GM19463 (cell line): ENCODE results near the gene GRID1.
"Not testable (repeated sequence)": the region's sequence is repeated elsewhere in the genome, so short reads cannot be mapped to it uniquely, and the experiment has no call there.

Experiments used
- ATAC-seq: cut with Tn5 transposase; IDR thresholded peaks from one replicate; pipeline ENCODE4 v1.9.1; 2021; ENCODE audit warnings: mild to moderate bottlenecking, moderate library complexity; ENCODE audit not compliant: unreplicated experiment

Gene GRID1

DNA sequence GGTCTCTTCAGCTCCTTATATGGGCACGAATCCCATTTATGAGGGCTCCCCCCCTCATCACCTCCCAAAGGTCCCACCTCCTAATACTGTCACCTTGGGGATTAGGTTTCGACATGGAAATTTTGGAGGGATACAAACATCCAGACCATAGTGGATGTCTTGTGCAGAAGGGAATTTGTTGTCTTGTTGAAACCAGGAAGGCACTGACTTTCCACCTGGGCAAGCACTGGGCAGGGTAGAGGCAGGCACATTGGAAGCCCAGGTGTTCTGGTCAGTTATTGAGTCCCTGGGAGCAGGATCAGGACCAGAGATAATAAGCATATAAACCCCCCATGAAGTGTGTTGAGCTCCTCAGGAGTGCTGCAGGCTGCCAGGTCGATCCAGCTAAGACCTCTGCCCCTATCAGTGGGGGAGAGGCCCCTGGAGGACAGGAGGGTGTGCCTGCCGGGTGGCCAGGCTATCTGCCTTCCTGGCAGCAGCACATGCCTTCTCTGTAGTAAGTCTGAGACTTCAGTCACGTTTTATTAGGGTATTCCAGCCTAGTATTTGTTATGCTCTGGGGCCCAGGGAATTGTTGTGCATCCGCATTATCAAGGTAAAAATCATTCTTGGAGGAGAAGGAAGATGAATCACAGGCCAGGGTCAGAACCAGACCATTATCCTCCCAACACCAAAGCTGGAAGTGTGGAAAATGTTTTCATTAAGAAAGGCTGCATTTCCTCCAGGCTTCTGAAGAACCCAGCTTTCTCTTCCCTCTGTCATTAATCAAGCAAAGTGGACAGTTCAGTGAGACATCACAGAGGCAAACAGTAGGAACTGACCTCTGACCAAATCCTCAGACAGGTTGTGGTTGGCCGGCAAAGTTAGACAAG, 503.1 kb downstream of the GRID1 start:
- no peak for ATAC-seq

DNA sequence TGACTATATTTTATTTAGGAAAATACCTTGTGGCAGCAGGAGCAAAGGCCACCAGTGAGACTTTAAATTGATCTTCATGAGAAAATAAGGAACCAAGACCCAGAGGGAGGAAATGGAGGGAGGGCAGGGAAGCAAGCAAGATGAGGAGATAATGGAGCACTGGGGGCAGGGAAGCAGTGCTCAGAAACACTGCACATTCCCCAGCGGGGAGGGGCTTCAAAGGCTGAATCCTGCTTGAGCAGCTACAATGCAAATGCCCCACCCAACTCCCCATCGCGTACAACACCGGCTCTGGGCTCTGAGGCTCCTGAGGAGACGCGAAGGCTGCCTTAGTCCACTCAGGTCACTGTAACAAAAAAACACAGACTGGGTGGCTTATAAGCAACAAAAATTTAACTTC, 503.8 kb downstream of the GRID1 start:
- no peak for ATAC-seq

DNA sequence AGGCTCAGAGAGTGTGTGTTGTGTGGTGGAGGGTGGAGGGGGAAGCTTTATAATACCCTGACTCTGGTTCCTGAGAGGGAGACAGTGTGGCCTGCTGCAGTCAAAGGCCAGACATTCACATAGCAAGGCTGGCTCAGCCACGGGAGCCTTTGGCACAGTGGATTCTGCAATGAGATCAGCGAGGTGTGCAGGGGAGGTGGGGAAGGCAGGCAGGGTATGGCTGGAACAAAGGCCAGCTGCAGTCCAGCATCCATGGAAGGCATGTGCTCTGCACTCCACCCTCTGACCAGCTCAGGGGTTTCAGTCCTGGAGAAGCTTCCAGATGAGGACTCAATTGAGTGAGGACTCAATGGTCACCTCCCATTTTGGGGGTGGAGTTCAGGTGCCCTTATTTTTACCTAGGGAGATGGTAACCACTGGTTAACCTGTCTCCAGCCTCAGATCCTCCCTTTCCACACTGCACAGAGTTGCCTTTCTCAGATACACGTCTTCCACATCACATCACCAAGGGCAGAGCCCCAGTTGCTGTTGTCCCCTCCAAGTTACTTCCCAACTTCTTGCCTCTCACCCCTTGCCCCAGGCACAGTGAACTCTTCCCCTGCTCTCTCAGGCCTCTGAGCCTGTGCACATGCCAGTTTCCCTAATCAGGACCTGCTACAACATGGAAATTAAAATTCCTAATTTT, 504.9 kb downstream of the GRID1 start:
- no peak for ATAC-seq

DNA sequence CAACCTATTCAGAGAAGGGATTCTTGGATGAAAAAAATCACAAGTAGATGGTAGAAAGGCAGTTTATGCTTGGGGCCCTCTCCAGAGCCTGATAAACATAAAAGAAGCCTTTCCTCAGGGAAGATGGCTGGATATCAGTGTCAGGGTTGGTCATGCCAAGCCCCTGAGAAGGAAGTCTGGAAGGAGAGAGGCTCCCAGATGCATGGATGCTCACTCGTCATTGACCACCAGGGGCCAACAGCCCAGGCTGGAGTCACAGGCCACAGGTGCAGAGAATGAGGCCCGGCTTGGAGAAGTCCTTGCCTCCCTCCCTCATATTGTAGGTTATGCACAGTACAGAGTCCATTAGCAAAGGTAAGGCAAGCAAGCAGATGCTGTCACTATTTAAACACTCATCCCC, 506.7 kb downstream of the GRID1 start:
- no peak for ATAC-seq

DNA sequence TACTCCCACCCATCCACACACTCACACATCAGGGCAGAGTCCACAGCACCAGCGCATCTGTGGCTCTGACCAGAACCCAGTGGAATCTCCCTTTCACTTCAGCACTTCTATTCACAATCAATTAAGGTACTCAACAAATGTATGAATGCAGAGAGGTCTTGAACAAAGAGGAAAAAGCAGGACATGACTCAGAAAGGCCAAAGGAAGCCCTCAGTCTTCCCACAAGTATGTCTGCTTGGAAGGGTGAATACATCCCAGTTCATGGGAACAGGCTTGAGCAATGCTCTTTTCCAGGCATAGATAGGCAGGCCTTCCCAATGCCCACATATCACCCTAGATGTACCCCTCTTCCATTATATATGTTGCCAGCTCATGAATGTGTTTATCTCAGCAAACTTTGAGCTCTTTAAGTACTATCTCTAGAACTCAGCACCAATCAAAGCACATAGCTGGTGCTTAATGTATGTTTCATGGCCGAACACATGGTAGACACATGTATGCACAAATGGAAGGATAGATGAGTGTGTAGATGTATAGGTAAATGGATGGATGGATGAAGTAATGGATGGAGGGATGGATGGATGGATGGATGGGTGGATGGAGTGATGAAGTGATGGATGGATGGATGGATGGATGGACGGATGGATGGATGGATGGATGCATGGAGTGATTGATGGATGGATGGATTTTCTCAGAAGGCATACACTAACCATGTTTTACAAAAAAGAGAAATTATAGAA, 507.6 kb downstream of the GRID1 start:
- ATAC-seq: no peak

DNA sequence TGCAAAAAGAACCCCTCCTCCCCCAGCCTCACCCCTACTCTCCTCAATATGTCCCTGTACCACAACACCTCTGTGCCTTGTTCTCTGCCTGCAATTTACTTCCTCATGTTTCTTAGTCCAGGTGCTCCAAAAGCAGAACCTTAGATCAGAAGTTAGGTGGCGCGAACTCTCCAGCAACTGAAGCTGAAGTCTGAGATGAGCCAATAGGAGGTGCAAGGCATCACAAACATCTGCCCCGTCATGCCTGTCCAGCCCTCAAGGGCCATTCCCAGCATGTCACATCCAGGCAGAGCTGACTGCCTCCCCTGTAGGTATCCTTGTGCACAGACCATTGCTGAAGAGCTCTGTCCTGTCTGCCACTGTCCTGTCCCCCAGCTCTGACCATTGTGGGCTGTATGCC, 508.8 kb downstream of the GRID1 start:
- no peak for ATAC-seq

DNA sequence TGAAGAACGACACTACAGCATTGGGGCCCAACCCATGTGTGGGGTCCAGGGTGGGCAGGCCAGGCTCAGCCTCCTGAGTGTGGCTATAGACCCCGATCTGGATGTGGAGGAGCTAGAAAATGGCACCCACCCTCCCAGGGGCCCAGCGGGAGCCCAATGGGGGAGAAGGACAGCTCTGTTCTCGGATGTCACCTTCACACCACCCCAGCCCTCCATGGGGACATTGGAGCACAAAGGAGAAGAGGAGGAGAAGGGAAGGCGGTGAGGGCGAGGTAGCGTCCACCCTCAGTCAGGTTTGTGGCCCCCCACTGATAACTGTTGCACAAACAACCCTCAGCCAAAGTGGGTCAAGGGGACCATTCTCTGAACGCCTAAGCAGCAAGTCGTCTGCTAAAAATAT, 509.3 kb downstream of the GRID1 start:
- ATAC-seq: no peak

DNA sequence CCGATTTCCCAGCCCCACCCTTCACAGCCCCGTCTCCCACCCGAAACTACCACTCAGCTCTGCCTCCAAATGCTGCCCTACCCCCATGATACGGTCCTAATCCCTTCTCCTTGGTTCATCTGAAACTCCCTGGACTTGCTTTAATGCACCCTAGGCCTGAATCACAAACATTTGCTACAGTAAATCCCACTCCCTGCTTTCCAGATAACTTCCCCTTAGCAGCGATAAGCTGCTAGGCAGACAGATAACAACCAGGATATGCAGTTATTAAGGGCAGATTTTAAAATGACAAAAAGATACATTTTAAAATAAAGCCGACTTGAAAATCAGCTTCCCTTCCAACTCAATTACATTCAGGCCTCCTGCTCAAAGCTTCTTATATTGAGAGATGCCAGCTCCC, 514.7 kb downstream of the GRID1 start:
- ATAC-seq: no peak

DNA sequence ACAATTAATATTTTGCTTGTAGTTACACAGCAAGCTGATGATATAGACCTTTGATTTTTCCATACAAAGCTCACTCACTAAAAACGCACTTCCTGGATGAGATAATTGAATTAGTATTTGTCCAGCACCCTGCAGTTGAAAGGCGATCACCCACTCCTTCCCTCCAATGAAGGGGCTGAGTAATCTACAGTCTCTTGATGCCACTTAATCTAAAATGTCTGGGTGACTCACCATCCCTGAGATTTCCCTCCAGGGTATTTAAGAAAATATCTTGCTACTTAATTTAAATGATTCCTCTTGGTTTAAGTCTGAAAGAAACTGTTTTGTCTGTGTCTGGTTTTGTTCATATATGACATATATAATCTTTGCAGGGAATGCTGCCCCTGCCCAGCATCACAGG, 515.3 kb downstream of the GRID1 start:
- ATAC-seq: no peak

DNA sequence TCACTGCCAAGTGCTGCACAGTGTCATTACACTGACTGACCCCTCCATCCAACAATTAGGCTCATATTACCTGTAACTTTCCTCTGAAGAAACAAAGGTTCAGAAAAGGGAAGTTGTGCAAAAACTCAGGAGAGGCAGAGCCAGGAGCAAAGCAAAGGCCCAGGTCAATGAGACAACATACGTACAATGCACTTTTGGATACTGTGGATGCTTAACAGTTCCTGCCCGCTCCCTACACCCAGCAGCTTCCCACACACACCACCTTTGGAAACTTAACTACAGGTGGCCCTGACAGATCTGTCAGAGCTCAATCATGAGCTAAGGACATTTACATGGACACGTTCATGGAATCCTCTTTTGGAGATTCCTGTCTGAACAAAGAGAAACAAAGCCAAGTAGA, 515.9 kb downstream of the GRID1 start:
- no peak for ATAC-seq

DNA sequence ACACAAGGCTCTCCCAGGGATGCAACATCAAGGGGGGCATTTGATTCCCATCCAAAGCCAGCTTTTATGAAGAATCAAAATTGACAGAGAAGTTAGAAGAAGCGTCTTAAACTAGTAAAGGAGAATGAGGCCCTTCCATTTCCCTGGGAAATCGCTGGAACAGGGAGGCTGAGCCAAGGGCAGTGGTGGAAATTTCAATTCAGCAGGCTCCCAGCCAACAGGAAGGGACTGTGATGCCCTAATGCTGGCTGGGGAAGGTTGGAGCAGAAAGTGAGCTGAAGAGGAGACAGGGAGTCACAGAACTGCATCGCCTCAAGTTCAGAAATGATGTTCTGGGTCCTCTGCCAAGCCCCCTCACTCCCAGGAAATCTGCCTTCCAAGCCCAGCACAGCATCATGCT, 517.3 kb downstream of the GRID1 start:
- no peak for ATAC-seq

DNA sequence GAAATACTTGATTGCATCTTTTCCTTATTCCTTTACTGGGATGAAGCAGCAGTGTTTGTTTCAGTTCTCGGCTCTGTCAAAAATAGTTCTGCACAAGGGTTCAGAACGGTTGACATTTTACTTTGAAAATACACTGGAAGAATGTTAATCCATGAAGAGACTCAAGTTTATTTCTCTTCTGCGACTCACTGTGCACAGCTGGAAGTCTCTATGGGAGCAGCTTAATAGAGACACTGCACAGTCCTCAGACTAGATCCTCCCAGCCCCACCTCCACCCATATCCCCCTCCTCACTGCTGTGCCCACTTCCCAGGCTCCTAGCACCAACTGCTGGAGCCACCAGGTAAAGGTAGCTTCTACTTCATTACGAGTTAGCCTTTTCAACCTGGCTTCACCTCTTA, 517.8 kb downstream of the GRID1 start:
- no peak for ATAC-seq

DNA sequence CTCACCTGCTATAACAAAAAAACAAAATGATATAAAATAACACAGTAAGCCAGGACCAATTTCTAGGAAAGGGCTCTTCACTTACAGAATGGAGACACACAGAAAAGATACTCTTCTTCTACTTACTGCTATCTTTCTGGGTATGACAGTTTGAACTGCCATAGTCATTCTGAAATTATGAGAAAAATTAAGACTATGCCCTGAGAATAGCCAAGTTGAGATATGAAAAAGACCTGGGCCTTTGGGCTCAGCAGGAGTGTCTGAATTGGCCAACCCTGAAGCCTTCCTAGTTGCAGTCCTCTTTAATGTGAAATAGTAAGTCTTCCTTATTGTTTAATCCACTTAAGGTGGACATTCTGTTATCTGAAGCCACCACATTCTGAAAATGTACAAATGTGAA, 519.5 kb downstream of the GRID1 start:
- no peak for ATAC-seq

DNA sequence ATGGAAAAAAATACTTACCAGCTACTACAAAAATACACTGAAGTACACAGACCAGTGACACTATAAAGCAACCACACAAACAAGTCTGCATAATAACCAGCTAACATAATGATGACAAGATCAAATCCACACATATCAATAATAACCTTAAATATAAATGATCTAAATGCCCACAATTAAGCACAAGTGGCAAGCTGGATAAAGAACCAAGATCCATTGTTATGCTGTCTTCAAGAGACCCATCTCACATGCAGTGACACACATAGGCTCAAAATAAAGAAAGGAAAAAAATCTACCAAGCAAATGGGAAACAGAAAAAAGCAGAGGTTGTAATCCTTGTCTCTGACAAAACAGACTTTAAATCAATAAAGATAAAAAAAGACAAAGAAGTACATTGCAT, 527.9 kb downstream of the GRID1 start:
- ATAC-seq: not testable (repeated sequence)

DNA sequence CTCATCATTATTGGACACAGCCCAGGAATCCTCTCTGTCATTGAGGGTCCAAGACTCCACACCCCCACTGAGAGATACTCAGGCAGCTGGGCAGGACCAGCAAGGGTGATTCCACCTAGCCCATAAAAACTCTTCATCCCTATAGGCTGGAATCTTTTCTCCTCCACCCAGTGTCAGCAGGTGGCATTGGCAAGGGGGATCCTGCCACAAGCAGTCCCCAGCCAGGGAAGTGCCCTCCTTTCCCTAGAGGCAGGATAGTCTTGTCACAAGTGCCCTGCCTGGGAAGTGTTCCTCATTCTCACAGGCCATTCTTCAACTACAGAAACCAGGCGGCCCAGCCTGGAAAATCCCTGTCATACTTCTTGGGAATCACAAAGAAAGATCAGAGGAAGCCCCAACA, 533.6 kb downstream of the GRID1 start:
- no peak for ATAC-seq

DNA sequence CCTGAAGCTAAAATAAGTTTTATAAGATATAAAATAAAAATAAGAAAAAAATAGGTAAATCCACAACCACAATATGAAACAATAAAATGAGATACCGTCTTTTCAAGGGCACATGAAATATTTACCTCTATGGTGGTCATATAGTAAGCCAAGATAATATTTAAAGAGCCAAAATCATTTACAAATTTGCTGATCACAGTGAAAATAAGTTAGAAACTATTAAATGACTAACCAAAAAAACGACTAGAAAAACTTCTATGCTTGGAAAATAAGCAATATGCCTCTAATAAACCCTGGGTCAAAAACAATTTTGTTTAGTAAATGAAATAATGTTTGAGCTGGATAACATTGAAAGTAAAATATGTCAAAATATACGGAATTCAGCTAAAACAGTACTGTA, 535.2 kb downstream of the GRID1 start:
- no peak for ATAC-seq

DNA sequence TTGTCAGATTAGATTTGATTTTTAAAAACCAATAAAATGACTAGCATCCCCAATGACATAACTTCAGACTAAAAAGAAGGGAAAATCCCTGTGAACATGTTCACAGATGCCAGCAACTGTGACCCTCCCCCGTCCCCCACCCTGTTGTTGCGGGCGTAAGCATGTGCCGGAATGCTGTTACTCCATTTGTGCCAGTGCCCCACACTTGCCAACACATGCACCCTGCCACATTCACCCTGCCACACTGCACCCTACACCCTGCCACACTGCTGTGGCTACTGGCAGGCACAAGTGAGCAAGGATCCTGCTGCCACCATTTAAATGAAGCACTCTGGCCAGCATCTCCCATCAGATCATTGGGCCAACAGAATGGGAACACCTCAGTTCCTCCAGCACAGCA, 540.2 kb downstream of the GRID1 start:
- no peak for ATAC-seq

DNA sequence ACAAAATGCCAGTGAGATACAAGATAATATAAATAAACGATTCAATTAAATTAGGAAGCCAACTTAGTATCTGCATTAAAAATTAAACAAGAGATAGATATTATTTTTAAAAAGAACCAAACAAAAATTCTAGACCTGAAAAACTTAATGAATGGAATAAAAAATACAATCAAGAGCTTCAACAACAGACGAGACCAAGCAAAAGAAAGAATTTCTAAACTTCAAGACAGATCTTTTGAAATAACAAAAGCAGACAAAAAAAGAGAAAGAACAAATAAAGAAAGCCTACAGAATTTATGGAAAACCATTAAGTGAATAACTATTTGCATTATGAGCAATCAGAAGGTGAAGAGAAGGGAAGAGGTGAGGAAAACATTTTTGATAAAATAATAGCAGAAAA, 555.2 kb downstream of the GRID1 start:
- ATAC-seq: no peak

DNA sequence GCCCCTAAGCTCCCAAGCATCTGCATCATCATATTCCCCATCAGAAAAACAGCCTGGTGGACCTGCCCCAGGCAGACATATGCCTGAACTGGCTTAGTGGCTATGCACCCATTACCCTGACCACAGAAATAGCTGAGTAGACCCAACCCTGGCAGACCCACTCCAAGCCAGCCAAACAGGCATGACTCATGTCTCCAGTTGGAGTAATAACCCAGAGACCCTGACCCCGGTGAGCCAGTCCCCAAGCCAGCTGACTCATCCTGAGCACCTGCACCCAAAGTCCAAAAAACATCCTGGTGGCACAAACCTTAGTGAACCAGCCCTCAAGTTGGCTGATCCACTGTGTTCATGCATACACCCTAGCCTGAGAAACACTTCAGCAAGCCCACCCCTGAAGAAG, 555.9 kb downstream of the GRID1 start:
- ATAC-seq: no peak

DNA sequence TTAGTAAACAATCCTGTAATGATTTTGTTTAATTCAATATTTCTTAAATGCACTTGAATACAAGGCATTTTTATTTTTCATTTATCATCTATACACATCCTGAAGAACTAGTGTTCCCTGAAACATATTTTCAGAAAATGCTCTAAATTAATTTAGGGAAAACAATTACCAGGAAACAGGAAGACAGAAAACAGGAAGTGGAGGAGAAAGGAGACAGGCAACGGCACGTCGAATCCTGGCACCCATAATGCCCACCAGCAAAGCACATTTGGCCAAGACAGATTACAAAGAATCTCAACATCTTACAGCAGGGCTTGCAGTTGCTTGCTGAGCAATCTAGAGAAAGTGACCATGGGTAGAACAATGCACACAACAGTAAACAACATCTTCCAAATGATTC, 571.1 kb downstream of the GRID1 start:
- ATAC-seq: no peak

DNA sequence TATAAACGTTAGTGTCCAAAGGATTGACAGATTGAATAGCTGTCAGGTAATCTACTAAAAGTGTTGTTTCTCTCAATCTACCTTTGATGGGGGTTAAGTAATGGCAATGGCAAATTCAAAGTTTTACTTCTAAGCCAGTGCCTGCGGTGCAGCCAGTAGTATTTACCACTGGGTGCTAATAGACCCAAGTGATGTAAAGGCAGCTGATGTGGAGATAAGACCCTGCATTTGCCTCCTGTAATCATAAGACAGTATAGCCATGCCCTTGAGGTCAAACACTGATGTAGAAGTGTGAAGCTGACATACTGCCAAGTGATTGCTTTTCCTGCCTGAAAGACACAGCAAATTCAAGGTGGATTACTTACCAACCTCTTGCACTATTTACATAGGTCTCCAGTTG, 572.0 kb downstream of the GRID1 start:
- ATAC-seq: no peak

DNA sequence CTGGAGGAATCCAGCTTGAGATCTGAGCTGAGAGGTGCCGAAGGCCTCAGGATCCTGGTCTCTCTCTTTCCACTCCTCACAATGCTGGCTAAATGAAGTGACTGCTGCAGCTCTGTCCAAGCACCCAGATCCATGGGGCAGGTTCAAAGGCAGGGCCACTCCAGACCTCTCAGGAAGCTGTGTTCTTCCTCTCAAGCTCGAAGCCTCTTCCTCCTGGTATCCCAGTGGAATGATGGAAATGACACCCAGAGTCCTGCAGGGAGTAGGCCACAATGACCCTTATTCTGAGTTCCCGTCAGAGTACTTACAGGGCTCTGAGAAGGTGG, 574.1 kb downstream of the GRID1 start:
- ATAC-seq: no peak
